ENCODE data around the gene CD2AP. TPM values are rescaled to one million over a fixed set of nuclear protein-coding genes. Genes with fewer than 3 reads are reported as not detected.
"Not testable (repeated sequence)": the region's sequence is repeated elsewhere in the genome, so short reads cannot be mapped to it uniquely, and the experiment has no call there.

CD2AP gene
- total RNA-seq, 4 donors from 2014 or later = 23.4 to 33.9 (median 30.4) TPM

DNA sequence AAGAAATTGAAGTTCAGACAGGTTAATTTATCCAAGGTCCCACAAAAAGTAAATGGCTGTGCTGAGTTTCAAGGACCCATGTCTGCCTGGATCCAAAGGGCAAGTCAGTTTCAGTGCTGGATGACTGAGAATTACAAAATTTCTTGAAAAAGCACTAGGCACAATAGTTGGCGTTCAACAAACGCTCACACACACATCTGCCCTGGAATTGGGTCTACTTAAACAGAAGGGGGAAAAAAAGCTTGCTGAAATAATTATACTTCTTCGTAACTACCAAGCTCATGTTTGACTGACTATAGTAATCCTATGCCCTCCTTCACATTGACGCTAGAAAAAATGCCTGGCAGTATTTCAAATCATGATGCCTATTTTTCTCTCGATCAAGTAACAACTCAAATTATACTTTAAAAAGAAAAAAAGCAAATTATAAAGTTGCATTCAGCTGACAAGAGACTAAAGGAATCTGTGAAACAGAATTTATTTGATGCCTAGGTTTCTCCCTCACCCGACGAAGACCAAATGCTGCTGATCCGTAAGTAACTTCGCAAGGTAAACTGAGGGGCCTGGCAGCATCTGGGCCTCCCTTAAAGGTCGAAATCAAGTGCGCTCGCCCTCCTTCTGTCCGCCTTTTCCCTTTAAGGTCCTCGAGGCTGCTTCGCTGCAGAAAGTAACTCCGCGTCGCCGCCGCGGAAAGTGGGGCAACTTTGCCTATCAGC is 650 bp upstream of the CD2AP start:
- WGBS, 2 donors = 7% methylated on average over 14 to 16 of the region's 21 CpGs
- Histone ChIP-seq H3K27me3 (no peaks in the 10 kb centered on the region), H3K36me3 (no peaks in the 10 kb centered on the region), H3K4me3 (peak overlapping the region; percentile 97 to 98 (median 98)), H3K4me1 (peaks cover 4 to 42% (median 26%) of the 10 kb centered on the region in 3 donors), H3K9me3 (no peaks in the 10 kb centered on the region), H3K27ac (peak overlapping the region; percentile 99 to 100 (median 100))
- no peak for TF ChIP-seq POLR2A (IDR thresholded peaks at IDR 0.05)
- TF ChIP-seq, protein P1, sequence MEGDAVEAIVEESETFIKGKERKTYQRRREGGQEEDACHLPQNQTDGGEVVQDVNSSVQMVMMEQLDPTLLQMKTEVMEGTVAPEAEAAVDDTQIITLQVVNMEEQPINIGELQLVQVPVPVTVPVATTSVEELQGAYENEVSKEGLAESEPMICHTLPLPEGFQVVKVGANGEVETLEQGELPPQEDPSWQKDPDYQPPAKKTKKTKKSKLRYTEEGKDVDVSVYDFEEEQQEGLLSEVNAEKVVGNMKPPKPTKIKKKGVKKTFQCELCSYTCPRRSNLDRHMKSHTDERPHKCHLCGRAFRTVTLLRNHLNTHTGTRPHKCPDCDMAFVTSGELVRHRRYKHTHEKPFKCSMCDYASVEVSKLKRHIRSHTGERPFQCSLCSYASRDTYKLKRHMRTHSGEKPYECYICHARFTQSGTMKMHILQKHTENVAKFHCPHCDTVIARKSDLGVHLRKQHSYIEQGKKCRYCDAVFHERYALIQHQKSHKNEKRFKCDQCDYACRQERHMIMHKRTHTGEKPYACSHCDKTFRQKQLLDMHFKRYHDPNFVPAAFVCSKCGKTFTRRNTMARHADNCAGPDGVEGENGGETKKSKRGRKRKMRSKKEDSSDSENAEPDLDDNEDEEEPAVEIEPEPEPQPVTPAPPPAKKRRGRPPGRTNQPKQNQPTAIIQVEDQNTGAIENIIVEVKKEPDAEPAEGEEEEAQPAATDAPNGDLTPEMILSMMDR (IDR thresholded peaks at IDR 0.05) = no peak
- intact Hi-C loops (cut with DNase I) = no loop called here
- DNase-seq = no peak

DNA sequence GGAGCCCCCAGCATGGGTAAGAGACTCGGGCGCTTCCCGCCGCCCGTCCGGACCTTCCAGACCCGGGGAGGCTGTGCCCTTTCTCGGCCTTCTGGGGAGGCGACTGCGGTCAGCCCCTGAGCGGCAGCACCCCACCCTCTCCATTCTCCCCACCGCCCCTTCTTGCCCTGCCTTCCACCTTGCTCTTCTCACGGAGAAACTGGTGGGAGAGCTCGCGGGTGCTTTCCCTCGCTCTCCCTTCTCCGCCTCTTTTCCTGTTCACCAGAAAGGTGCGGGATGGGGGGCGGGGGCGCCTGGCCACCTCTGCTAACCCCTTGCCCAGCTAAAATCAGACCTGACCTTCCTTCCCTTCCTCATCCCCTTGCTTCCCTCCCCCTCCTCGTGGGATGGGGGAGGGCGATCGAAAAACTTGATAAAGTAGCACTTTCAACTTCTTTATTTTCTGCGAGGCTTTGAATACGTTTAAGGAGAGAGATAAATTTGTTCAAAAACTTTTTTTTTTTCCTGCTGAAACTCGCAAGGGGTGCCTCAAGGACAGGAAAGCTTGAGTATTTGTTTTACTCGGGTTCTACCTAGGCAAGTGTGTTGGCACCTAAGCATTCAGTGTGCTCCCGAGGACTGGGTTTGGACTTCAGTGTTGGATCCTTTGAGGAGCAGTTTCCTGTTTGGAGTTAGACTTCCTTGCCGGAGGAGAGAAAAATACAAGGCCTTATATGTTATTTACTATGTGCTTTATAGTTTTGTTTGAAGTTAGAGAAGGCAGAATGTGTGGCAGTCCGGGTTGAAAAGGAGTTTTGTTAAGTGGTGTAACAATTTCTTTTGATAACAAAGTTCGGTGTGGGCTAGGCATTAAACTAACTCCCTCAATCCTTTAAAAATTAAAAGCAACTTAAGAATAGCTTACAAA is 897 bp downstream of the CD2AP start:
- TF ChIP-seq, protein P1 (IDR thresholded peaks at IDR 0.05) = no peak
- TF ChIP-seq POLR2A (IDR thresholded peaks at IDR 0.05) = no peak
- intact Hi-C loops (cut with DNase I) = no loop called here
- 0 to 1% methylated on average over 15 to 23 of the region's 31 CpGs for WGBS, 2 donors
- no peaks in the 10 kb centered on the region for H3K9me3 ChIP-seq
- no peaks in the 10 kb centered on the region for H3K27me3 ChIP-seq
- no peak for DNase-seq
- H3K36me3 ChIP-seq = no peaks in the 10 kb centered on the region
- H3K4me1 ChIP-seq = peaks cover 4 to 58% (median 31%) of the 10 kb centered on the region in 3 donors
- H3K4me3 ChIP-seq = peak overlapping the region; percentile 97 to 98 (median 98)
- H3K27ac ChIP-seq = peak overlapping the region; percentile 99 to 100 (median 100)

DNA sequence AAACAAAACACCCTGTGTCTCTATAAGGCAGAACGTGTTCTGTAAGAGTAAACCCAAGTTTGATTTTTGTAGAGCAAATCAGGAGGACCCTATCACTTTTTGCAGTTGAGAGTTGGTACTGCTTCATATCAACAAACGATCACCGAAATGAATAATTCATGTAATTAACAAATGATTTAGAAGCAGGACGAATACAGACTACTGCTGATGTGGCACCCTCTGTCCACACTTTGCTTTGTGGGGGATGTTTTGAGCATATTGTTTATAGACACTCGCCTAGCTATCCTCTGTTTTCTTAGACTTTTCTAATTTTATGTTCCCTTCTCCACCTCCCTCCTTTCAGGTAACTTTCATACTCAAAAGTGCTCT is 1.5 kb downstream of the CD2AP start:
- no peaks in the 10 kb centered on the region for H3K36me3 ChIP-seq
- H3K4me1 ChIP-seq = peaks cover 6 to 64% (median 38%) of the 10 kb centered on the region in 3 donors
- TF ChIP-seq, protein P1 (IDR thresholded peaks at IDR 0.05) = no peak
- TF ChIP-seq POLR2A (IDR thresholded peaks at IDR 0.05) = no peak
- H3K27me3 ChIP-seq = no peaks in the 10 kb centered on the region
- intact Hi-C loops (cut with DNase I) = no loop called here
- peak overlapping the region; percentile 97 to 98 (median 98) for H3K4me3 ChIP-seq
- 2% methylated on average over 5 of the region's 5 CpGs for WGBS, 2 donors
- DNase-seq = no peak
- H3K9me3 ChIP-seq = no peaks in the 10 kb centered on the region
- H3K27ac ChIP-seq = peak overlapping the region; percentile 99 to 100 (median 100)

DNA sequence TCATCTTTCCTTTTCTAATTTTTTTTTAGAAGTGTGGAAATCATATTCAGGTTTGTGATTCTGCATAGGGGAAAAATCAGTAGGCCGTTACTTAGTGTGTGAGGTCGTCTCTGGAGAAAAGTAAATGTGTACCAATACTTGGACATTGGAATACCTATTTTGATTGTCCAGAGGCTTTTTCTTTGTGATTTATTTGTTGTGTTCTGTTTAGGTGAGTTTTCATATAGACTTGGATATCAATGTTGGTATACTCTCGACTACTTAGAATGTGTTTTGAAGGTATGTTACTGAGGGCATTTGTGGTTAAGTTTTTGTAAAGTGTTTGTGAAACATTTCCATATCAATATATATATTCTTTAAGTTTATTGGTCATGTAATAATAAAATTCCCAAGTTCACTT is 2.3 kb downstream of the CD2AP start:
- WGBS, 2 donors = 61 to 69% methylated on average over 3 of the region's 3 CpGs
- intact Hi-C loops (cut with DNase I) = no loop called here
- peak overlapping the region in 2 of 4 donors; percentile 97 to 98 for H3K4me3 ChIP-seq
- no peaks in the 10 kb centered on the region for H3K36me3 ChIP-seq
- no peaks in the 10 kb centered on the region for H3K9me3 ChIP-seq
- no peak for TF ChIP-seq POLR2A (IDR thresholded peaks at IDR 0.05)
- TF ChIP-seq, protein P1 (IDR thresholded peaks at IDR 0.05) = no peak
- no peak for DNase-seq
- no peaks in the 10 kb centered on the region for H3K27me3 ChIP-seq
- no peak overlapping the region for H3K27ac ChIP-seq
- peaks cover 12 to 72% (median 40%) of the 10 kb centered on the region in 3 donors for H3K4me1 ChIP-seq

DNA sequence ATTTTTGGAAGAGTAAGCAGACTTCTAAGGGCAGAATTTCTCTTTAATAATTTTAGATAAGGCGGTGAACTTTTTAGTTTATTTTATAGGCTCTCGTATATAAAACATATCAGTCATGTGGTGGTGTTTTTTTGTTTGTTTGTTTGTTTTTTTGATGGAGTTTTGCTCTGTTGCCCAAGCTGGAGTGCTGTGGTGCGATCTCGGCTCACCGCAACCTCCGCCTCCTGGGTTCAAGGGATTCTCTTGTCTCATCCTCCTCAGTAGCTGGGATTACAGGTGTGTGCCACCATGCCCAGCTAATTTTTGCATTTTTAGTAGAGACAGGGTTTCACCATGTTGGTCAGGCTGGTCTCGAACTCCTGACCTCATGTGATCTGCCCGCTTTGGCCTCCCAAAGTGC is 3.6 kb downstream of the CD2AP start:
- H3K27ac ChIP-seq; intact Hi-C loops (cut with DNase I); H3K27me3 ChIP-seq; H3K36me3 ChIP-seq; DNase-seq; H3K4me3 ChIP-seq; H3K9me3 ChIP-seq: not testable (repeated sequence)
- WGBS, 2 donors = 89 to 96% methylated on average over 8 of the region's 8 CpGs
- peaks cover 12 to 83% (median 40%) of the 10 kb centered on the region in 3 donors for H3K4me1 ChIP-seq
